HG03095 (cell line): ENCODE results near the gene FAM177B.

ENCODE experiments used
- ATAC-seq: cut with Tn5 transposase; IDR thresholded peaks from one replicate; pipeline ENCODE4 v1.9.1; 2021; ENCODE audit warnings: moderate library complexity; ENCODE audit not compliant: unreplicated experiment

Gene FAM177B

DNA sequence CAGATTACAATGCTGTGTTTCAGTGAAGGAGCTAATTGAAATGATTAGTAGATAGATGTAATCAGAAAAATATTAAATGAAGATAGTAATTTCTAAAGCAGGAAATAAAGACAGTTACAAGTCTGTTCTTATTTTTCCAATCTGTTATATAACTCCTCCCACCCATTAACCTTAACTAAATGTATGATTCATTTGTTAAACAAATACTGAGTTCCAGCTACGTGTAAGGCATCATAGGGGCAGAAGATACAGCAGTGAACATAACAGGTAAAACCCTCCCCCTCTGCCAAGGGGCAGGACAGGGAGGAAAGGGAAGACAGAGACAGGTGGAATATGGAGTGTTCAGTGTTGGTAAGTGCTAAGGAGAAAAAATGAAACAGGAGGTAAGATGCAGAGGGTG lies at the start of gene FAM177B:
FAM177B (plus strand) TSS at position 231 of the 400 bp plus-strand sequence. CDS start 9,344 bp downstream, outside the sequence.
- ATAC-seq = no peak

DNA sequence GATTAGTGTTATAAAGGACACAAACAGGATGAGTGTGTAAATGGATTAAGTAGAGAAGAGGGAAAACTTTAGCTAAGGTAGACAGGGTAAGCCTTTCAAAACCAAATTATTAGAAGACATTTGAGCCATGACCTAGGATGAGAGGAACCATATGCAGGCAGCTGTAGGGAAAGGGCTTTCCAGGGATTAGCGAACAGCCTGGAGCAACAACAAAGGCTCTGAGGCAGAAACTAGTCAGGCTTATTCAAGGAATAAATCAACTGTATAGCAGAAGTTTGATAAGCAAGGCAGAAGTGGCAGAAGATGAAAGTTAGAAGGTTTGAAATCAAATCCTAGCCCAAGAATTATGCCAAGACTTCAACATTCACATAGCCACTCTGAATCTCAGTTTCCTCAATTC lies 46.0 kb upstream of the FAM177B start:
- no peak for ATAC-seq

DNA sequence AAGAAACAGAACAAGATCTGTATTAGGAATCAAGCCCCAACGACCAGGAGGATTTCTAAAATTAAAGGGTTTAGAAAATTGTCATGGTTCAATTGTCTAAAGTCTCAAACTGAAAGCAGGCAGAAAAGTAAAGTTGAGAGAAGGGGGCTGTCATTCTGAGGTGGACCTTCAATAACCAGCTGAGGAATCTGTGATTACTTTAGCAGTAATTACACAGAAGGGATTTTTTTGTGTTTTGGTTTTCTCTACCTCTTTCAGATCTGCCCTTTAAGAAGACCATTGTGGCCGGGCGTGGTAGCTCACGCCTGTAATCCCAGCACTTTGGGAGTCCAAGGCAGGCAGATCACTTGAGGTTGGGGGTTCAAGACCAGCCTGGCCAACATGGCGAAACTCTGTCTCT lies 42.1 kb upstream of the FAM177B start:
- no peak for ATAC-seq

DNA sequence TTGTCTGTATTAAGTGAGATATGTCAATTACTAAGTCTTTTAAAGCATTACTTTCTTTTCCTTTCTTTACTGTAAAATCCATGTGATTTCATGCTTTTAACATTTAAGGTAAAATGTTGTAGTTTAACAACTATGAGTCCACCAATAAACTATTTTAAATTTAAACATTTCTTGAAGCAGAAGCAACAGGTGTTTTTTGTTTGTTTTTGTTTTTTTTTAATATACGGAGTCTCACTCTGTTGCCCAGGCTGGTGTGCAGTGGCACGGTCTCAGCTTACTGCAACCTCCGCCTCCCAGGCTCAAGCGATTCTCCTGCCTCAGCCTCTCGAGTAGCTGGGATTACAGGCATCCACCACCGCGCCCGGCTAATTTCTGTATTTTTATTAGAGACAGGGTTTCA lies 40.3 kb upstream of the FAM177B start:
- no peak for ATAC-seq

DNA sequence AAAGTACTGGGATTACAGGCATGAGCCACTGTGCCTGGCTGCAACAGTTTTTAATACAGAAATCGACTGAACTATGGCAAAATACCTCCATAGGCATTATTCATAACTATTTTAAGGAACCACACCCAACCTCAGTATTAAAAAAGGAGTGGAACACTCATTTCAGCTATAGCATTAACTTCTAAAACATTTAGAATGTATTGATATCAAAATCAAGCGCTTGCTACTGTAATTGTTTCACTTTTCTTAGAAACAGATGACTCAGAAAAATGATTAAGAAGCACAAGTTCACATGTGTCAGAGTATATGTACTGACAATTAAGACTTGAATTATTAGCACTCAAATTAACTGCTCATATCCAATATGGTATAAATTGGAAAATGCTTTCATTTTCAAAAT lies 39.8 kb upstream of the FAM177B start:
- ATAC-seq = no peak

DNA sequence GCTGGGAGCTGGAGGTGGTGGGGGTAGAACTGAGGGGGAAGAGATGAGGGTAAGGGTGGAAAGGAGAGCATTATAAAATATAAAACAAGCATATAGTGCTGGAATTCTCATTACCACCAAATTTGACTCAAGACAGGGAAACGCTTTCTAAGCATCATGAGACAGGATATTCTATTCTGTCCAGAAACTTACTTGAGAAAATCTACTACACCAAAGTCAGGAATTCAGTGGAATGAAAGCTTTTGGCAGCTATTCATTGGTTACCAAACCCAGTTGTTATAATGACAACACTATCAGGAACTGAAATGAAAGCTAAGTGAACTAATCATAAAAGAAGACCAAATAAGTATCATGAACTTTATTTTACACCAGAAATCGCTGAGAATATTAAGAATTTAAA lies 39.2 kb upstream of the FAM177B start:
- no peak for ATAC-seq

DNA sequence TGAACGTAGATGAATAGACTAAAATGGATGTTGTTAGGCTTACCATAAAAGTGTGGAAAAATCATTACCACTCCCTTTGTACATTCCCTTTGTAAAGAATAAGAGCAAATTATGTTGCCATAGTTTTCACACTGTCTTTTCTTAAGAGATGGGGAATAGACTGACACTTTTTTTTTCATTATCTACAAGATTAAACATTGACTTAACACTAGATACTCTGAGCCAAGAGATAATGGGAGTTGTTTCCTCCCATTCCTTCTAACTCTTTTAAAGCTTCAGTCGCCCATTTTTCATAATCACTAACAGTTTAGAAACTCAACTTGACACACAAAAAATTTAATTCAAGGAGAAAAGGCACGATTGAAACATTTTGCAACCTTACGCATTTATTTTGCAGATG lies 34.8 kb upstream of the FAM177B start:
- ATAC-seq = no peak

DNA sequence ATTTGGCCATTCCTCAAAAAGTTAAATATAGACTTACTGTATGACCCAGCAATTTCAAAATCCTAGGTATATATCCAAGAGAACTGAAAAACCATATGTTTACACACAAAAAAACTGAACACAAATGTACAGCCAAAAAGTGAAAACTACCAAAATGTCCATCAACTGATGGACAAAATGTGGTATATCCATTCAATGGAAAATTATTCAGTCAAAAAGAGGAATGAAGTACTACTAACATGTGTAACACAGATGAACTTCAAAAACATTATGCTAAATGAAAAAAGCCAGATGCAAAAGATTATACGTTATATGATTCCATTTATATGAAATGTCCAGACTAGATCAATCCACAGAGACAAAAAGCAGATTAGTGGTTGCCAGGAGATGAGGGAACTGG lies 32.7 kb upstream of the FAM177B start:
- ATAC-seq = no peak

DNA sequence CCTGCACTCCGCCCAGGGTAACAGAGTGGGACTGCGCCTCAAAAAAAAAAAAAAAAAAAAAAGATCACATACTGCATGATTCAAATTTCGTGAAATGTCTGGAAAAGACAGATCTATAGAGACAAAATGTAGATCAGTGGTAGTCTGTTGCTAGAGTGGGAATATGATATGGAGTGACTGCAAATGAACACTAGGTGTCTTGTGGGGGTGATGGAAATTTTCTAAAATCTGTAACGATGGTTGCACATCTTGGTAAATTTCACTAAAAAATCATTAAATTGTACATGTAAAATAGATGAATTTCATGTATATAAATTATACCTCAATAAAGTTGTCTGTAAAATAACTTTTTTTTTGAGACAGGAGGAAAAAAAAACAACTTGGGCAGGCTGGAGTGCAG lies 30.2 kb upstream of the FAM177B start:
- ATAC-seq = no peak

DNA sequence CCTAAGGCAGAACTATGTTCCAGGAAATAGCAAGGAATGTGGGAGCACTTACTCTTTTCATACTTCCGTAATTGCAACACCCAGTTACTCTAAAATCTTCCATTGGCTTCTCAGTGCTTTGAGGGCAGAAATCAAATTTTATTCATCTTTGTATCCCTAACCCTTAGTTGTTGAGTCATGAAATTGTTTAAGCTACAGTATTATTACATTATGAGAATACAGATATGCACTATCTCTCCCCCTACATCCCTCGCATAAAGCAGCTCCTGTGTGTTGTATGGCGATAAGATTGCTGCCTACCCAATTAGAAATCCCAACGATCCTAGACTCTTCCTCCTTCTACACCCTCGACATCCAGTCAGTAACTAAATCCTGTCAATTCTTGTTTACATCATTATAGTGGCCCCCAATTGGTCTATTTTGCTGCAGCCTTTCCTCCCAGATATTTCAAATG lies 27.3 kb upstream of the FAM177B start:
- no peak for ATAC-seq

DNA sequence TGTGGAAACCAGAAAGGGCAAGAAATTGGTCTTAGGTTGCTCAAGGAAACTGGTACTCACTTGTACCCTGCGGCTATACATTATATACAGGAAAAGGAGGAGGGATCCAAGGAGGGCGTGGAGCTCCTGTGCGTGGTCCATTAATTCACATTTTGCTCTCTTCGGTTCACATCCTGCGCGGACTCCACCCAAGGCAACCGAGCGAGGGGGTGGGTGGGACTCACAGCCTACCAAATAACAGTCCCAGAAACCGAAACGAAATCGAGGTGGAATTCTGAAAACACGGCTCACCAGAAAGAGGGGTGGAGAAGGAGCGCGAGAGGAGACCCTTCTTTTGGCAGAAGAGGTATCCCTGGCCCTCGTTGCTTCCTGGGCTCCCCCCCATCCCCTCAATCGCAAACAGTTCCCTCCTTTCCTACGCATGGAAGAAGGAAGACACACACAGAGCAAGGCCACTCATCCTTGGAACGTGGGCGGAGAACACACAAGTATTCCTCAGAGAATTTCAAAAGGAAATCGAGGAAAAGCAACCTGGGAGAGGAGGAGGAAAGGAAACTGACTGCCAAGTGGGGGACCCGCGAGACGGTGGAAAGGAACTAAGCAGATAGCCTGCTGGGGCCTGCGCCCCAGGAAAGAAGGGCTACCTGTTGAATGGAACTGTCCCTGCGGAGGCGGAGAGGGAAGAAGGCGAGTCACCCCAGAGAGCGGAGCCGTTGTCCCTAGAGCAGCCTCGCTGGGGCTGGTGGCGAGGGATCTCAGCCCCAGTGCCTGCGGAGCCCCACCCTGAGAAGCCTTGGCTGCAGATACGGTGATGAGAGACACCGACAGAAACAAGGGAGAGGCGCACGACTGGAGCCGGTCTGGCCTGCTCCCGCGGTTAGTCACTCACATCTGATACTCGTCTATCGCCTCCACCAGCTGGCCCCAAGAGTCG lies 25.4 kb upstream of the FAM177B start:
- ATAC-seq = peak; percentile 20

DNA sequence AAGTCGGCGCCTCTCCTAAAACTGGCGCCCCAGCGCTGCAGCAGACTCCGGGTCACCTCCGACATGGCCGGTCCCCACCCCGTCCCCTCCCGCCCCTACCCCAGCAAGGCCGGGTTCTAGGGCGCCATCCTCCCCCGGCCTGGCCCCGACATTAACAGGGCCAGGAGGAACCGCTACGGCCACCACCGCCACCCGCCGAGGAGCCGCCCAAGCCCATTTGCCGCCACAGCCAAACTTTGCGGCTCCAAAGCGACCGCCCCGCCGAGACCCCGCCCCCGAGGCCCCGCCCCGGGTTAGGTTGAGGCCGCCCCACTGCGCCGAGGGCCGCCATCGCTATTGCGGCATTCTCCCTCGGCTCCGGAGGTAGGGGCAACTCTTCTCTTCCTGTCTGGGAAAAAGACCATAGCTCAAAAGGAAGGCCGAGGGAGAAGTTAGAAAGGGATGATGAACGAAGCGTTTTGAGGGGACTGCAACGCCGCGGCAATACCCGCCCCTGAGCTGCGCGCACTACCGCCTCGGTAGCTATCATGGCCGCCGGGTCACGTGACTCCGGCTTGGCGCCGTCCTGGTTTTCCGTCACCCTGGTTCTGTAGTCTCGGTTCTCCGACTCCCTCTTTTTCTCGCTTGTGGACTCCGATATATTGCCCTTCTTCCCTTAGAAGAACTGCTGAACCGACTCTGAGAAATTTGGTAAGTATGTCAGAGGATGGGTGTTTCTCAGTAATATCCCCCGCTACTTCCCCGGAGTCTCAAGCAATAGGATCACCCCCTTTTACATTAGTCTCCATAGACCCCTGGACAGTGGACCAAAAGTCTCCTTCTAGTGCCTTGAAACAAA lies 24.5 kb upstream of the FAM177B start, which contains the start of the genes AIDA and BROX:
AIDA (minus strand) TSS at position 239 of the 838 bp plus-strand sequence; CDS start at position 65, 174 bp downstream.
BROX (plus strand) TSS at position 312 of the 838 bp plus-strand sequence. CDS start 3,136 bp downstream, outside the sequence.
- peak; percentile 74 for ATAC-seq

DNA sequence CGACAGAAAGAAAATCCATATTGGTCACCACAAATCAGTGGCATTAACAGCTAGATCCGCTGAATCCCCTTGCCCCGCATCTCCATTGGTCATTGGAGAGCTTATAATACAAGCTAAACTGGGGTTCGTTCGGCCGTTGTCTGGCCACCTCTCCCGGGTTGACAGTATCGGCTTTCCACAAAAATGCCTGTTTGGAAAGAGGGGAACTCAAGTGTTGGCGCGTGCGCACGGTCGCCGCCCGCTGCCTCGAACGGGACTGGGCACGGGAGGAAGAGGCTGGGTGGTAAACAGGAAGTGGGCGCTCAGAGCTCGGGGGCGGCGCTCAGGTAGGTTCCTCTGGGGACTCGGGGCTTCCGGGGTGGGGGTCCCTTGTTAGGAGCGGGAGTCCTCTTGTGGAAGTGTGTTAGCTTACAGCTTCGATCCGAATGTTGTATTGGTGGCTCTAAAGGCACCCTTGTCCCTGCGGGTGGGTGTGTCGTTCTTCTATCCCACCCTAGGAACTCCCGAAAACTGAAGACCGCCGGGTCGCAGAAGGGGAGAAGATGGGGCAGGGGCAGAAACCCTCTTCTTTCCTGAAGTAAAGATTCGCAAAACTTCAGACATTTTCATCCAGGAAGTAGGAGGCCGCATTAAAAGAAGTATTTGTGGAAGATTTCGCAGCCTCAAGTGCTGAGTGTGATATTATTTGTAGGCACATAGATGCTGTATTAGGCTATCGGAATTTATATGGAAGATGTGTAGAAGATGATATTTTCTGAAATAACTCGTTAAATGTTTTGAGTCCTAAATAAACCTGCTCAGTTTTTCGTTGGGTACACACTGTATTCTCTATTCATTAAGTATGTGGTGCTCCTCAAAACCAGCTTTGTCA lies 23.7 kb upstream of the FAM177B start:
- peak; percentile 67 for ATAC-seq

DNA sequence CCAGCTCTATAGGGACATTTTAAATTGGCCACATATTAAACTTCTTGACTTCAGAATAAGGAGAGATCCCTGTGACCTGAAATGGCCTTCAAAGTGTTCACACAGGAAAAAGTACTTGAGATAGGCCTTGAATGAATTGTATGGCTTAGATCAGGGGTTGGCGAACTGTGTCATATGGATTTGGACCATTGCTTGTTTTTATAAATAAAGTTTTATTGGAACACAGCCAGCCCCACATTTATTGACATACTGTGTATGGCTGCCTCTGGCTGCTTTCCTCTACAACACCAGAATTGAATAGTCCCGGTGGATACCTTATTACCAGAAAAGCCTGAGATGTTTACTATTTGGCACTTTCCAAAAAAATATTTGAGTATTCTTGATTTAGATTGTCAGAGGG lies 20.6 kb upstream of the FAM177B start:
- ATAC-seq = no peak

DNA sequence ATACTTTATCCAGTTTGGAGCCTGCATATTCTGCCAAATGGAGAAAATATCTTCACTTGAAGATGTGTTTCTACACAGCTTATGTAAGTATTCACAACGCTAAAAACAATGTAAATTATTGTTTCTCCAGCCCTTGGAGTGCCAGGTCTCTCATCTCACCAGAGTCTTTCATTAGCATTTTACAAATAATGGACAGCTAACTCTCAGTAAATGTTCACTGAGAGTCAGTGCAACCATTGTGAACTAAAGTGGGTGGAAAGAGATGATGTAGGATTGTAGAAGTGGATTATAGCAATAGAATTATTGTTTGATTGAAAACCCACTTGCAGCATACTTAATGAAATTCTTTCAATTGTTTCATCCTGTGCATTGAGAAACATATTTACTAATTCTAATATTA lies 8.3 kb upstream of the FAM177B start:
- no peak for ATAC-seq

DNA sequence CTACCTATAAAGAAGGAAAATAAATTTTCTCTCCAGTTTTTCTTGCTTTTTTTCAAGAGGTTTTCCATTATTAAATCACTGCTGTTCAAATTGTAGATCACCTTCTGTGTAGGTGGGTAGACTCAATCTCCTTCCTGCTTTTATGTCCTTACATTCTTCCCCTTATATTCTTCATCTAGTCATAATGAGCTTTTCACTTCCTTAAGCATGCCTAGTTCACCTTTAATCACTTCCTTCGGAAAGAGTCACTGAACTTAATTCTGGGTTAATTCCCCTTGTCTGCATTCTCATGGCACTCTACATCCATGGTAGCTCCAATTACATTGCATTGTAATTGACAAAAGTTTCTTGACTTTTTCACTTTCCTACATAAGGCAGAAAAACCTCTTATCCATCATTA lies 6.1 kb upstream of the FAM177B start:
- no peak for ATAC-seq

DNA sequence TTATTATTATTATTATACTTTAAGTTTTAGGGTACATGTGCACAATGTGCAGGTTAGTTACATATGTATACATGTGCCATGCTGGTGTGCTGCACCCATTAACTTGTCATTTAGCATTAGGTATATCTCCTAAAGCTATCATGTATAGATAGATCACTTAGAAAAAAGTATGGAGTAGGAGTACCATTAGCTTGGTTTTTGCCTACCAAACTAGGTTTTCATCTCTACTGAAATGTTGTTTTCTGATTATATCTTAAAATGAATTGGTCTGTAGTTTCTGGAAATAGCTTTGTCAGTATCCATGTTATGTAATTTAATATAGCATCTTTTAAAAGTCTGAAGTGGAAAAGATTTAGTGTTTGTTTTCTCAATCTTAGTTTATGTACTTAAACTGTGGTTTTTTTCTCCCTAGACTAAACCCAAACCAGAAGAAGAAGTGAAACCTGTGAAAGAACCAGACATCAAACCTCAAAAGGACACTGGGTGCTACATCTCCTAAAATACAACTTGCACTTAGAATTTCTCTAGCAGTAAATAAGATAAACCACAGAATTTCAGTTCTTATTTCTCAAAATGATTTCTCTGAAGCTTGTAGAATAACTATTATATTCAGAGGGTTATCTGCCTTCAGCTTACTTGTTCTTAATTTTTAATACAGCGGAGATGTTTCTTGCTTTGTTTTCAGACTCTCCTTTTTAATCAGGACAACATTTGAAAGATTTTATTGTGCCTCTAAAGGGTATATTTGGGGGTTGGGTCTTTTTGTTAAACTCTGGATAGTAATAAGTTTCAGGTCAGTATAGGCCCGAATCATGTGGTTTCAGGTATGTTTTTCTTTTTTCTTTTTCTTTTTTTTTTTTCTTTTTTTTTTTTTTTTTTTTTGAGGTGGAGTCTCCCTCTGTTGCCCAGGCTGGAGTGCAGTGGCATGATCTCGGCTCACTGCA lies 4.5 kb upstream of the FAM177B start:
- ATAC-seq = peak; percentile 98

DNA sequence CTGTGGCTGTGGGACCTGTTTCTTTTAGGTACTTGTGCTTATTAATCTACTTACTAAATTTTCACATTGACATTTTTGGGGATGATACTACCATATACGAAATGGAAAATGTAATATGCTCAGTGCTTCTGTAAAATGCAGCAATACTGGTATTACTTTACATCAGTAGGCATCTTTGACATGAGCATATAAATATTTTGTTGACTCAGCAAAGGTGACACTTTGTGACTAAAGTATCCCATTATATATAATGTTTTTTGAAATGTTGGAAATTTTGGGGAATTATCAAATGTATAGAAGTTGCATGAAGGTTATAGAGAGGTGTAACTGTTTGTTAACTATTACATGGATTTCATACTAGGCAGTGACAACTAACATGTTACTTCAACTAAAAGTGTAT lies 2.3 kb upstream of the FAM177B start:
- ATAC-seq = no peak

DNA sequence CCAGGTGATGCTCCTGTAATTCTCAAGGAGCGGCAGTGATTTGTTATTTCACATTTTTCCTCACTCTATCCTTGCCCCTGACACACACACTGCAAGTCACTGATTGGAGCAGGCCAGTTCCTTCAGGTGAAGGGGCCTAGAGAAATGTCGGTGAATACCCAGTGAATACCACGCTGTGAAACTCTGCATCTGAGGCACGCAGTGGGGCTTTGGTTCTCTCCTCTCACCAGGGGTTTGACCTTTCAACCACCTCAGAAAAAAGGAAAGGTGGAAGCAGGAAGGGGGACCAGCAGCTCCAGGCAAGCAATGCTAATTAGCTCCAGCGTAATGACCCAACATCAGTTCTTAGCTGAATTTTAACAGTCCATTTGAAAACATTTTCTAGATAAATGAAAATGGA lies 532 bp upstream of the FAM177B start:
- ATAC-seq = no peak
